ENCODE results near the gene PSPH. TPM values are rescaled to one million over a fixed set of nuclear protein-coding genes. Genes with fewer than 3 reads are reported as not detected.

Gene PSPH
- total RNA-seq, 1 experiment from 2014 or later = 49.3 TPM

DNA sequence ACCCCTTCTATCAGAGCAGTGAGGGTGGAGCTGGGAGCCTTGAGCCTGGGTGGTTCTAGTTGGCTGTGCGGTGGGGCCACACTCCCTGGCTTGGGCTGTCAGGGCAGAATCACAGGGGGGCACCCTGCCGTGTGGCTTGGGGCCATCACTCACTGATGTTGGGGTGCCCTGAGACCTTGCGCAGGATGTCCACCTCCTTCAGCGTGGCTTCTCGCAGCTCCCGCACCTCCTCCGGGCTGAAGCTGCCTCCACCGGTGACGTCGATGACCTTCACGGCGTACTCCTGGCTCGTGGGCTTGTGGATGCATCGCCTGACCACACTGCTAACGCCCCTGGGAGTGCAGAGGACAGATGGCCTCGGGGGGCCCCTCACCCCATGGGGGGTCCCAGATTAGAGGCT lies 36.2 kb upstream of the PSPH start:
- no peak overlapping the region for H3K4me3 Mint-ChIP-seq
- POLR2A ChIA-PET = no interaction called here
- DNase-seq (ENCODE audit: low spot score) (no peak), ATAC-seq (no peak)
- no peaks in the 10 kb centered on the region for H3K9me3 Mint-ChIP-seq
- CTCF ChIA-PET = interaction anchor here (1.9 kb wide), 1 partner anchor 13 kb away, joined by 8 read pairs; no protein-coding TSS in a partner anchor
- peaks cover 6% of the 10 kb centered on the region; the same call in 1 of the 2 replicates for H3K36me3 Mint-ChIP-seq
- H3K4me1 Mint-ChIP-seq = no peaks in the 10 kb centered on the region
- H3K27me3 Mint-ChIP-seq (ENCODE audit: low read depth) = no peaks in the 10 kb centered on the region
- no peak for TF ChIP-seq ZNF219 (CRISPR knock-in tag; IDR thresholded peaks at IDR 0.05; ENCODE audit: borderline replicate concordance)
- no peak for TF ChIP-seq ZNF532 (CRISPR knock-in tag; IDR thresholded peaks at IDR 0.05; ENCODE audit: borderline replicate concordance)
- TF ChIP-seq, protein P1, sequence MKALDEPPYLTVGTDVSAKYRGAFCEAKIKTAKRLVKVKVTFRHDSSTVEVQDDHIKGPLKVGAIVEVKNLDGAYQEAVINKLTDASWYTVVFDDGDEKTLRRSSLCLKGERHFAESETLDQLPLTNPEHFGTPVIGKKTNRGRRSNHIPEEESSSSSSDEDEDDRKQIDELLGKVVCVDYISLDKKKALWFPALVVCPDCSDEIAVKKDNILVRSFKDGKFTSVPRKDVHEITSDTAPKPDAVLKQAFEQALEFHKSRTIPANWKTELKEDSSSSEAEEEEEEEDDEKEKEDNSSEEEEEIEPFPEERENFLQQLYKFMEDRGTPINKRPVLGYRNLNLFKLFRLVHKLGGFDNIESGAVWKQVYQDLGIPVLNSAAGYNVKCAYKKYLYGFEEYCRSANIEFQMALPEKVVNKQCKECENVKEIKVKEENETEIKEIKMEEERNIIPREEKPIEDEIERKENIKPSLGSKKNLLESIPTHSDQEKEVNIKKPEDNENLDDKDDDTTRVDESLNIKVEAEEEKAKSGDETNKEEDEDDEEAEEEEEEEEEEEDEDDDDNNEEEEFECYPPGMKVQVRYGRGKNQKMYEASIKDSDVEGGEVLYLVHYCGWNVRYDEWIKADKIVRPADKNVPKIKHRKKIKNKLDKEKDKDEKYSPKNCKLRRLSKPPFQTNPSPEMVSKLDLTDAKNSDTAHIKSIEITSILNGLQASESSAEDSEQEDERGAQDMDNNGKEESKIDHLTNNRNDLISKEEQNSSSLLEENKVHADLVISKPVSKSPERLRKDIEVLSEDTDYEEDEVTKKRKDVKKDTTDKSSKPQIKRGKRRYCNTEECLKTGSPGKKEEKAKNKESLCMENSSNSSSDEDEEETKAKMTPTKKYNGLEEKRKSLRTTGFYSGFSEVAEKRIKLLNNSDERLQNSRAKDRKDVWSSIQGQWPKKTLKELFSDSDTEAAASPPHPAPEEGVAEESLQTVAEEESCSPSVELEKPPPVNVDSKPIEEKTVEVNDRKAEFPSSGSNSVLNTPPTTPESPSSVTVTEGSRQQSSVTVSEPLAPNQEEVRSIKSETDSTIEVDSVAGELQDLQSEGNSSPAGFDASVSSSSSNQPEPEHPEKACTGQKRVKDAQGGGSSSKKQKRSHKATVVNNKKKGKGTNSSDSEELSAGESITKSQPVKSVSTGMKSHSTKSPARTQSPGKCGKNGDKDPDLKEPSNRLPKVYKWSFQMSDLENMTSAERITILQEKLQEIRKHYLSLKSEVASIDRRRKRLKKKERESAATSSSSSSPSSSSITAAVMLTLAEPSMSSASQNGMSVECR (CRISPR knock-in tag; IDR thresholded peaks at IDR 0.05; ENCODE audit: borderline replicate concordance) = no peak
- no peak for TF ChIP-seq ZNF512 (CRISPR knock-in tag; IDR thresholded peaks at IDR 0.05; ENCODE audit: borderline replicate concordance)
- TF ChIP-seq NFYB (CRISPR knock-in tag; conservative IDR thresholded peaks at IDR 0.05; ENCODE audit: low read depth) = no peak
- TF ChIP-seq SOX15 (CRISPR knock-in tag; IDR thresholded peaks at IDR 0.05) = no peak
- no peak for TF ChIP-seq FOXK1 (CRISPR knock-in tag; IDR thresholded peaks at IDR 0.05)
- no peak overlapping the region for H3K27ac Mint-ChIP-seq

GRCh38 chr7:56086761-56087160 lies 35.5 kb upstream of the PSPH start:
- Mint-ChIP-seq H3K27me3 (ENCODE audit: low read depth) (no peaks in the 10 kb centered on the region), H3K9me3 (no peaks in the 10 kb centered on the region), H3K36me3 (peaks cover 10% of the 10 kb centered on the region), H3K4me1 (no peaks in the 10 kb centered on the region), H3K4me3 (no peak overlapping the region), H3K27ac (no peak overlapping the region)
- DNase-seq (ENCODE audit: low spot score) = no peak
- POLR2A ChIA-PET = no interaction called here
- TF ChIP-seq CREB1 (CRISPR knock-in tag; IDR thresholded peaks at IDR 0.05) = no peak
- no peak for TF ChIP-seq ZNF281 (CRISPR knock-in tag; IDR thresholded peaks at IDR 0.05)
- TF ChIP-seq, protein P2, sequence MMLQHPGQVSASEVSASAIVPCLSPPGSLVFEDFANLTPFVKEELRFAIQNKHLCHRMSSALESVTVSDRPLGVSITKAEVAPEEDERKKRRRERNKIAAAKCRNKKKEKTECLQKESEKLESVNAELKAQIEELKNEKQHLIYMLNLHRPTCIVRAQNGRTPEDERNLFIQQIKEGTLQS (CRISPR knock-in tag; conservative IDR thresholded peaks at IDR 0.05) = no peak
- CTCF ChIA-PET = interaction anchor here (1.9 kb wide), 1 partner anchor 13 kb away, joined by 8 read pairs; no protein-coding TSS in a partner anchor
- no peak for ATAC-seq
